Fibroblast of pulmonary artery (primary cell): ENCODE results near the gene PTPRD.

Experiments
- DNase-seq: peaks from one replicate; pipeline ENCODE4 v3.0.0-alpha.2; 2010; ENCODE audit warnings: low read depth
- H3K4me3 ChIP-seq: replicated peaks from 2 replicates; pipeline ENCODE4 v1.5.1; 2011; ENCODE audit warnings: low read depth, mild to moderate bottlenecking, control low read depth, low read length, moderate library complexity
- TF ChIP-seq, protein P1 (sequence below): IDR thresholded peaks from 2 replicates; pipeline ENCODE4 v1.5.1; 2011; ENCODE audit warnings: mild to moderate bottlenecking, control low read depth, low read length, inconsistent platforms; ENCODE audit errors: missing control alignments

The PTPRD gene

DNA sequence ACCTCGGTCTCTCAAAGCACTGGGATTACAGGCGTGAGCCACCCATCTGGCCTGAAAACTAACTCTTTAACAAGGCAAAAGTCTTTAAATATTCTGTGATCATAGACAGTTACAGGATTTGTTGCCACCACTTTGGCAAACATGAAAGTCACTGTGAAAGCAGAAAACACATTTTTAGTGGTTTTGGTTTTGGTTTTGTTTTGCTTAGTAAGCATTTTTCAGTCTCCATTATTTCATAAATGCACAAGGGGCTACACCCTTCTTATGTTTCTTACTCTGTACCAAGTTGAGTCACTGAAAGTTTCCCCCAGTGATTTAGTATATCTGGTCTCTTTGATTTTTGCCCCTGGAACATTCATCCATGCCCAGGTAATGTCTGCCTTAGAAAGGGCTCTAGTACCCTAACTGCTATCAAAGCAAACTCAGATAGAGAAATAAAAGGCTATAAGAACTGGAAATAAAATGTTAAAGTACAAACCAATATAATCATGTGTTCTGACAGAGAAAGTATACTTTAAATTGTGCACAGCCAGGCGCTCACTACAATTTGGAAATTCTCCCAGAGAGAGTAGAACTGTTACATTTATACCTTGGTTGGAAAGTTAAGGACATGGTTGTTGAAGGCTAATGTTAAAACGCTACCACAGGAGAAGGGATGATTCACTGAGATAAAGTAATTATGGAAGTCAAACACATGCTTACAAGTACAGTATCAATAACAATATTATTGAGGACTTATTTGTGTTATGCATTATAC is 1790.7 kb downstream of the PTPRD start:
- no peak for DNase-seq
- TF ChIP-seq, protein P1, sequence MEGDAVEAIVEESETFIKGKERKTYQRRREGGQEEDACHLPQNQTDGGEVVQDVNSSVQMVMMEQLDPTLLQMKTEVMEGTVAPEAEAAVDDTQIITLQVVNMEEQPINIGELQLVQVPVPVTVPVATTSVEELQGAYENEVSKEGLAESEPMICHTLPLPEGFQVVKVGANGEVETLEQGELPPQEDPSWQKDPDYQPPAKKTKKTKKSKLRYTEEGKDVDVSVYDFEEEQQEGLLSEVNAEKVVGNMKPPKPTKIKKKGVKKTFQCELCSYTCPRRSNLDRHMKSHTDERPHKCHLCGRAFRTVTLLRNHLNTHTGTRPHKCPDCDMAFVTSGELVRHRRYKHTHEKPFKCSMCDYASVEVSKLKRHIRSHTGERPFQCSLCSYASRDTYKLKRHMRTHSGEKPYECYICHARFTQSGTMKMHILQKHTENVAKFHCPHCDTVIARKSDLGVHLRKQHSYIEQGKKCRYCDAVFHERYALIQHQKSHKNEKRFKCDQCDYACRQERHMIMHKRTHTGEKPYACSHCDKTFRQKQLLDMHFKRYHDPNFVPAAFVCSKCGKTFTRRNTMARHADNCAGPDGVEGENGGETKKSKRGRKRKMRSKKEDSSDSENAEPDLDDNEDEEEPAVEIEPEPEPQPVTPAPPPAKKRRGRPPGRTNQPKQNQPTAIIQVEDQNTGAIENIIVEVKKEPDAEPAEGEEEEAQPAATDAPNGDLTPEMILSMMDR, result no peak
- H3K4me3 ChIP-seq, result no peak overlapping the region

DNA sequence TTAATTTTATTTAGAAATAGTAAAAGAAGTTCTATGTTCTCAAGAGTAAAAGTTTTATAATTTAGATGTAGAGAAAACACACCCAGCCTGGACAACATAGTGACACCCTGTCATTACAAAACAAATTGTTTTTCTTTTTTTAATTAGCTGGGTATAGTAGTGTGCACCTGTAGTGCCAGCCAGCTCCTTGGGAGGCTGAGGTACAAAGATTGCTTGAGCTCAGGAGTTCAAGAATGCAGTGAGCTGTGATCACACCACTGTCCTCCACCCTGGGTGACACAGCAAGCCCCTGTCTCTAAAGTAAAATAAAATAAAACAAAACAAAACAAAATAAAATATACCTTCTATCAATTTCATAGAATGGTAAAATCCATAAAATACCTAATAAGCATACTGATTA is 1795.5 kb downstream of the PTPRD start:
- DNase-seq, result no peak
- TF ChIP-seq, protein P1, result no peak
- H3K4me3 ChIP-seq, result no peak overlapping the region

DNA sequence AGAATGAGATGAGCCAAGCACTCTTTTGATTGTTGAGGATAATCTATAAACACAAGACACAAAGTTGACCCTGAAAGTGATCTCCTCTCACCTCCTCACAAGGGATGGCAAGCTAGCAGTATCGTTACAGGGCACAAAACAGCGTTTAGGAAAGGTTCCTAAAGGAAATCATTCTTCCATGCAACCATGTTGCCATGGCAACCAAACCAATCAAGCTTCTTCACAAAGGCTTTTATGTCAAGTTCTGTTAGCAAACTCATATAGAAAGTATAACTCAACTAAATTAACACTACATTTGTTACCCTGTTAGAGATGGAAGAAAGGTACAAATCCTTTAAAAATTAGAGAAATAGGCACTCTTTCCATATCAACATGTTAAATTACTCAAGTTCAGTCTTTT is 1796.4 kb downstream of the PTPRD start:
- no peak overlapping the region for H3K4me3 ChIP-seq
- DNase-seq, result no peak
- TF ChIP-seq, protein P1, result no peak

DNA sequence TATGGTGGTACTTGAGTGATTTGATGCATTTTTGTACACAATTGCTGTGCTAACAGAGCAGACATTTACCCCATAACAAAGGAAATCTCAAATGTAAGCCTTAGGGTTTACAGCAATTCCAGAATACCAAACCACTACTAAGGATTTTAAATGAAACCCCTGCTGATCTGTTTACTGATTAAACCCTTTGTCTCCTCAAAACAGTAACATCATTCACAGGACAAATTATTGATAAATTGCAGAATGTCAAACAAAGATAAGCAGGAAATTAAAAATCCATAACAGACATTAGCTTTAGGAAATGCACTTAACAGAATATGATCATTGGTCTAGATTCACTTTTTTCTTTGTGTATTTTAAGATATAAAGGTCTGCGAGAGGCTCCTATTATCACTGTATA is 1796.9 kb downstream of the PTPRD start:
- TF ChIP-seq, protein P1, result no peak
- no peak for DNase-seq

DNA sequence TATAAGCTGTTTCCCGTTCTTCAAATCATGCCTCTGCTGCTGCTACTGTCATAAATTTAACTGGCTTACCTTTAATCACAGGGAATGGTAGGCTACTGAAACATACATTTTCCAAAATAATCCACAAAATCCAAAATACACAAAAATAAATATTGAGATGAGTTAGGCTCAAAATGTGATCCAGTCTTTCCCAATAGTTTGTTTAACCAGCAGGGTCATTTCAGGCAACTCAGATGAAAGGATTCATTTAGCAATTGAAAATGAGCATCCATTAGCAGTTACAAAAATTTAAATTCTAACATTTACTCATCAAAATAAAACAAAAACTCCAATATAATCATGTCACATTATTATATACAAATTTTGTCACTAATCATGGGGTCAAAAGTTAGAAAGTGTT is 1797.6 kb downstream of the PTPRD start:
- TF ChIP-seq, protein P1, result no peak
- no peak for DNase-seq

More for the DNA sequence above, 1796.9 kb downstream of the PTPRD start:
- H3K4me3 ChIP-seq, result no peak overlapping the region

DNA sequence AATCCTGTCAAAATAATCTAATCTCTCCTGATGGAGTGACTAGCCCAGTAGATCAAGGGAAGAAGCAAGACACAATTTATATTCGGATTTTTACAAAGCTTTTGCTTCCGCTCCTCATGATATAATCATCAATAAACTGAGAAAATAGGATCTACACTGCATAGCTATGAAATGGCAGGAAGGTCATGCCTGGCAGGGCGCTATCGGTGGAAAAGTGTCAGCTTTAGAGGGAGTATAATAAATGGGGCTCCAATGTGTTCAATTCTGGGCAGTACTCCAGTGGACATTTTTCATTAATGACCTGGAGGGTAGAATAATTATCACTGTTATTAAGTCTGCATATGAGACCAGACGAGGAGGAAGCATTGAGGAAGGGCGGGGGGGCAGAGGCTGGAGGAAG is 1799.9 kb downstream of the PTPRD start:
- TF ChIP-seq, protein P1, result no peak
- no peak for DNase-seq
- no peak overlapping the region for H3K4me3 ChIP-seq

More for the DNA sequence above, 1797.6 kb downstream of the PTPRD start:
- H3K4me3 ChIP-seq, result no peak overlapping the region

DNA sequence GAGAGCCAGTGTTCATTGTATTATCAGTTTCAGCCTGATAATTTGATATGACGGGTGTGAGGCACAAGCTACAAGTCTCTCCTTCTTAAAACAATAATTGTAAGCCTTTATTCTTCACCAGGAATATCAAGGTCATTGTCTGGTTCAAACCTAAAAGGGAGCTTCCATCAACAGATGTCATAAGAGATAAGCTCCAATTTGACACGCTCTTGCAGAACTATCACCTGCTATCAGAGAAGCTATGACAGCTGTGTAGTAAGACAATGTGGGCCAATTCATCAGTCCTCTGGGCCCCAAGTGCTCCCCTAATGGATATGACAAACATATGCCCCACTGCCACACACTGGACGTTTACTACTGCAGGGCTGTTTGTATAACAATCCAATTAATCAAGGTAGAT is 1803.1 kb downstream of the PTPRD start:
- no peak for DNase-seq
- TF ChIP-seq, protein P1, result no peak
- no peak overlapping the region for H3K4me3 ChIP-seq
